ENCODE results near the gene EDIL3. TPM values are rescaled to one million over a fixed set of nuclear protein-coding genes. Genes with fewer than 3 reads are reported as not detected.

The EDIL3 gene
- total RNA-seq, 4 donors from 2014 or later, result 9.6 to 16.0 (median 11.1) TPM

GRCh38 chr5:83988293-83988685 is 396.4 kb downstream of the EDIL3 start:
- no peak for TF ChIP-seq CTCF (IDR thresholded peaks at IDR 0.05; ENCODE audit: low read depth)

GRCh38 chr5:83987513-83988292 is 397.0 kb downstream of the EDIL3 start:
- no peak for TF ChIP-seq CTCF (IDR thresholded peaks at IDR 0.05; ENCODE audit: low read depth)

- no peak for TF ChIP-seq CTCF (IDR thresholded peaks at IDR 0.05; ENCODE audit: low read depth)
Observed at GRCh38 chr5:83983852-83984251, 400.8 kb downstream of the EDIL3 start.

- TF ChIP-seq CTCF (IDR thresholded peaks at IDR 0.05; ENCODE audit: low read depth), result no peak
Observed at GRCh38 chr5:83973925-83974815, 410.5 kb downstream of the EDIL3 start.

GRCh38 chr5:83972909-83973308 is 411.8 kb downstream of the EDIL3 start:
- no peak for TF ChIP-seq CTCF (IDR thresholded peaks at IDR 0.05; ENCODE audit: low read depth)

- TF ChIP-seq CTCF (IDR thresholded peaks at IDR 0.05; ENCODE audit: low read depth), result no peak
Observed at GRCh38 chr5:83972236-83972635, 412.4 kb downstream of the EDIL3 start.

- no peak for TF ChIP-seq CTCF (IDR thresholded peaks at IDR 0.05; ENCODE audit: low read depth)
Observed at GRCh38 chr5:83967417-83967816, 417.3 kb downstream of the EDIL3 start.

Data from subcutaneous adipose tissue (tissue), 4 donors.